HTR-8/SVneo (cell line): ENCODE data around the gene DHRSX.

ENCODE experiments used
- DNase-seq: peaks from one replicate; pipeline ENCODE4 v3.0.0; 2011; ENCODE audit warnings: low spot score, mixed read lengths; ENCODE audit not compliant: insufficient read length
- FAIRE-seq: peaks from 2 replicates; lab custom pipeline; 2011; peaks lifted over from hg19 to GRCh38; lab: Jason Lieb, UNC

DHRSX gene

DNA sequence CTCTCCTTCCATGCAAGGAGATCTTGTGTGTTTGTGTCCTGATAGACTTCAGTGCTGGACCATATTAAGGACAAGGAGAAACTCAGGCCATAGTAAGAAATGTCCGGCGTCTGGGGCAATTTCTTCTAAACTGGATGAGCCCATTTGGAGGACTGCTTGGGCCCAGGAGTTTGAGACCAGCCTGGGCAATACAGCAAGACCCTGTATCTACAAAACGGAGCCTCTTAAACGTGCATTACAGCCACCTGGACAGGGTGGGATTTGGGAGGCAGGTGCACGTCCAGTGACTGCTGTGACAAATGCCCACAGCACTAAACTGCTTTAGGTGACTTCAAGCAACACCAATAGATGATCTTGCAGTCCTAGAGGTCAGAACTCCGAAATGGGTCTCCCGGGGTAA is 311.9 kb downstream of the DHRSX start:
- DNase-seq (no peak), FAIRE-seq (no peak)

DNA sequence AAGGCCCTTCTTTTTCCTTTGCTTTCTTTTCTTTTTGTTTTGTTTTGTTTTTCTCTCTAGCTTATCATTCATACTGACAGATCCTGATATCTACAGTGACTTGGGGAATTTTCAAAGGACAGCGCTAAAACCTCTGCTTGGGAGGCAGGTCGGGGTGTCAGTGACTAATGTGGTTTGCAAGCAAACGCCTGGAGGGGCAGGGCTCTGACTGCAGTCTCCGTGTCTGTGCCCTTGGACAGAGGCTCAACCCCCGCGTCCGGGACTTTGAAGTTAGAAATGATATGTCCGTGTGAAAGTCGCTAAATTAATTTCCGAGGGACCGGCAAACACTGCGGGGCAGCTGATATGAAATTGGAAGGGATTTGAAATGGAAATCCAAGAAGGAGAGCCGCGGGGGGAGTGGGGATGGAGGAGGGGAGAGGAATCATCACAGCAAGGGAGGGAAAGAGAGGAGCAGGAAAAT is 312.4 kb downstream of the DHRSX start:
- FAIRE-seq (no peak), DNase-seq (no peak)

DNA sequence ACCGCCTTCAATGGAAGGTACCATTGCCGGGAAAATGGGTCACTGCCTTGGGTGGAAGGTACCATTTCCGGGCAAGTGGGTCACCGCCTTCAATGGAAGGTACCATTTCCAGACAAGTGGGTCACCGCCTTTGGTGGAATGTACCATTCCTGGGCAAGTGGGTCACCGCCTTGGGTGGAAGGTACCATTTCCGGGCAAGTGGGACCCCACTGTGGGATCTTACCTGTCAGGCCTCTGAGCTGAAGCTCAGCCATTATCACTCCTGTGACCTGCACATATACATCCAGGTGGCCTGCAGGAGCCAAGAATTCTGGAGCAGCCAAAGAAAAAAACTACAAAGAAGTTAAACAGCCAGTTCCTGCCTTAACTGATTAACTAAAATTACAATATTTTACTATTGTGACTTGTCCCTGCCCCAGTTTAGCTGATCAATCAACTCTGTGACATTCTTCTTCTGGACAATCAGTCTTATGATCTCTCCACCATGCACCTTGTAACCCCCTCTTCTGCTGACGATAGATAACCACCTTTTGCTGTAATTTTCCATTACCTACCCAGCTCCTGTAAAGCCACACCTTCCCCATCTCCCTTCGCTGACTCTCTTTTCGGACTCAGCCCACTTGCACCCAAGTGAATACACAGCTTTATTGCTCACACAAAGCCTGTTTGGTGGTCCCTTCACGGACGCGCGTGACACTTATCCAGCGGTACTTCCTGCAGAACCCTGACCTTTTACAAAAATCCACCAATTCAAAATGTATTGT is 313.2 kb downstream of the DHRSX start:
- FAIRE-seq, result no peak
- no peak for DNase-seq

DNA sequence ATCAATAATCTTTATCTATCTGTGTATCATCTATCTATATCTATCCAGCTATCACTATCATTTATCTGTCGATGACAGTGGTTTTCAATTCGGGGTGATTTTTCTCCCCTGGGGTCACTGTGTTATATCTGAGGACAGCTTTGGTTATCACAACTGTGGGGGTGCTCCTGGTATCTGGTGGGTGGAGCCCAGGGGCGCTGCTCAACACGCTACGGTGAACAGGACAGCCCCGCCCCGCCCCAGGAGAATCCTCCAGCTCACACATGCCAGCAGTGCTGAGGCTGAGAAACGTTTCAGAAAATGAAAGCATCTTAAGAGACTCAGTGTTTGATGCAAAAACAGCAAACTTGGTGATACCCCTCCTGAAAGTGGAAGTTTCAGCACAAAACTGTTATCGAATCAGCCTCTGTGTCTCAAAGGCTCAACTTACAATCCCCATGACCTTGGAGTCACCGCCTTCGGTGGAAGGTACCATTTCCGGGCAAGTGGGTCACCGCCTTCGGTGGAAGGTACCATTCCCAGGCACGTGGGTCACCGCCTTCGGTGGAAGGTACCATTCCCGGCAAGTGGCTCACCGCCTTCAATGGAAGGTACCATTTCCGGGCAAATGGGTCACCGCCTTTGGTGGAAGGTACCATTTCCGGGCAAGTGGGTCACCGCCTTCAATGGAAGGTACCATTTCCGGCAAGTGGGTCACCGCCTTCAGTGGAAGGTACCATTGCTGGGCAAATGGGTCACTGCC is 315.3 kb downstream of the DHRSX start:
- no peak for DNase-seq
- FAIRE-seq, result no peak

DNA sequence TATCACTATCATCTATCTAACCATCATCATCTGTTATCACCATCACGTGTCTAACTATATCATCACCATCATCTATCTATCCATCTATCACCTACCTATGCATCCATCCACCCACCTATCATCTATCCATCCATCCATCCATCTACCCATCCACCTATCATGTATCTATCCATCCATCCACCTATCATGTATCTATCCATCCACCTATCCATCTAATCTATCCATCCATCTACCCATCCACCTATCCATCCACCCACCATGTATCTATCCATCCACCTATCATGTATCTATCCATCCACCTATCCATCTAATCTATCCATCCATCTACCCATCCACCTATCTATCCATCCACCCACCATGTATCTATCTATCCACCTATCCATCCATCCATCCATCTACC is 316.7 kb downstream of the DHRSX start:
- DNase-seq, result no peak
- no peak for FAIRE-seq

DNA sequence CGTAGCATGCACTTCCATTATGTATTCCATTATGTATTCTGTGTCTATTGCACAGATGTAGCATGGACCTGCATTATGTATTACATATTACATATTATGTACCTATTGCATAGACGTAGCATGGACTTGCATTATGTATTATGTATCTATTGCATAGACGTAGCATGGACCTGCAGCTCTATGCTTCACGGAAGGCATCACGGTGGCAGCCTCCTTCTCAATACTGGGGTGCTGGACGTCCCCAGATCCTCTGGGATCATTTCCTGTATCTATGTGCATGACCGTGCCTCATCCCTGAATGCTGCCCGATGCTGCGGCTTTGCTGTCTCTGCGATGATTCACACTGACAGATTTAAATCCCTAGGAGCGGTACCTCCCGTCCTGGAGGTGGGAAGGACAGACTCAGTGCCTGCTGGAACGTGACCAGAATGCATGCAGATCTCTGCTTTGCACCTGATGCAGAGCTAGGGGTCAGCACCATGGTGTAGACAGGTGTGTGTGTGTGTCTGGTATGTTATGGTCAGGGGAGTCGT is 317.5 kb downstream of the DHRSX start:
- no peak for FAIRE-seq
- DNase-seq, result peak; percentile 26

DNA sequence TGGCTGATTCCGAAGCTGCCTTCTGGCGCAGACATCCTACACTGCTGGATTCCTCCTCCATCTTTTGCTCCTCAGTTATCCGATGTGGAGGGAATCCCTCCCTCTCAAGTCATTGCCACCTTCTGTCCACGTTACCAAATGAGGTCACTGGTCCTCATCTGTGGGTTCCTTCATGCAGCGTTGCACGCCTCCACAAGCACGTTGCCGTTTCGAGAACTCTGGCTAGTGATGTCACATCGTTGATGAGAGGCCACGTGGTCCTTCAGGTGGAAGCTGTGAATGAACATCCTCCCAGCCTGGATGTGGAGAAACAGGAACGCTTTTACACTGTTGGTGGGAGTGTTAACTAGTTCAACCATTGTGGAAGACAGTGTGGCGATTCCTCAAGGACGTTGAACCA is 323.2 kb downstream of the DHRSX start:
- no peak for DNase-seq
- no peak for FAIRE-seq

DNA sequence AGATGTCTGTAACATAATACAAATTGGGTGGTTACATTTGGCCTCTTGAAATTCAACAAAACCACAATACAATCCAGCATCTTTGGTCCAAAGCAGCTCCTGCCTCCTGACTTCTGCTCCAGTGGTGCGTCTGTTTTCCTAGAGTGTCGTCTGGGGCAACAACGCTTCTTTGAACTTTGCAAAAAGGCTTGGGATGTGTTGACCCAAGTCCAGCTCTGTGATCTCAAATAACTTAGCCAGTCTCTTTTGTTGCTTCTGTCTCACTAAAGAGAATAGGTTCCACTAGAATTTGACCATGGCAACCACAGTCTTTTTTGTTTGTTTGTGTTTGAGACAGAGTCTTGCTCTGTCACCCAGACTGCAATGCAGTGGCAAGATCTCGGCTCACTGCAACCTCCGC is 324.0 kb downstream of the DHRSX start:
- DNase-seq (no peak), FAIRE-seq (no peak)

DNA sequence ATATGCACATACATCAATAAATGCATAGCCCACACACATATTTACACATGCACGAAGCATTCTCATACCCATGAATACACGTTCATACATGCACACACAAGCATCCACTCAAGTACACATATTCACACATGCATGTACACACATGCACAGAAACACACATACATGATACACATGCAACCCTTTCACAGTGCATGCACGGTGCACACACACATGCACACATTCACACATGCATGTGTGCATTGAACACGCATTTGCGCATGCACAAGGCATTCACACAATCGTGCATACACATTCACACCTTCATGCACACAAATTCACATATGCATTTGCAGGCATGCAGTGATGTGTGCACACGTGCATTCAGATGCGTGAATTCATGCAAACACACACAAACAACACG is 324.5 kb downstream of the DHRSX start:
- no peak for FAIRE-seq
- no peak for DNase-seq

DNA sequence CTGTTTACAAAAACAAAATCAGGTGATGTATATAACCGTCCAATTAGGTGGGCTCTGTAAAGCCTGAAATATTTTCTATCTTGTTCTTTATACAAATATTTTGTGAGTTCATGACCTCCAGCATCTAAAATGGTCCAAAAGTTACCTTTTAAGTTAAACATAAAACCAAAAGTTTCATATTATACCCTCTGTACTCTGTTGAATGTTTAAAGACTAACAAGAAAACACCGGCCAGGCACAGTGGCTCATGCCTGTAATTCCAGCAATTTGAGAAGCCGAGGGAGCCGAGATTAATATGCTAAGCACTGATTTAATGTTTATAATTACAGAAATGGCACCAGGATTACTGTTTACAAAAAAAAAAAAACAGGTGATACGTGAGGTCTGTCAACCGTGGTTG is 328.4 kb downstream of the DHRSX start:
- FAIRE-seq (no peak), DNase-seq (no peak)
